Superior temporal gyrus (tissue), 1 donor: ENCODE data around the gene ACSM2B.
"Not testable (repeated sequence)": the region's sequence is repeated elsewhere in the genome, so short reads cannot be mapped to it uniquely, and the experiment has no call there.

Experiments
- DNase-seq: peaks from one replicate; pipeline ENCODE4 v3.0.0-alpha.2; 2016; ENCODE audit errors: extremely low spot score

Gene ACSM2B

GRCh38 chr16:20595694-20596093 is 19.5 kb upstream of the ACSM2B start:
- not testable (repeated sequence) for DNase-seq

GRCh38 chr16:20595068-20595467 is 18.9 kb upstream of the ACSM2B start:
- not testable (repeated sequence) for DNase-seq

- not testable (repeated sequence) for DNase-seq
Measured at GRCh38 chr16:20592780-20593179, 16.6 kb upstream of the ACSM2B start.

GRCh38 chr16:20589486-20589885 is 13.3 kb upstream of the ACSM2B start:
- not testable (repeated sequence) for DNase-seq

- not testable (repeated sequence) for DNase-seq
Measured at GRCh38 chr16:20587645-20588074, 11.5 kb upstream of the ACSM2B start.

- DNase-seq, result not testable (repeated sequence)
Measured at GRCh38 chr16:20586716-20587115, 10.5 kb upstream of the ACSM2B start.

GRCh38 chr16:20586112-20586511 is 9.9 kb upstream of the ACSM2B start:
- not testable (repeated sequence) for DNase-seq

- DNase-seq, result not testable (repeated sequence)
Measured at GRCh38 chr16:20580487-20581259, 4.5 kb upstream of the ACSM2B start.

GRCh38 chr16:20578091-20578490 is 1.9 kb upstream of the ACSM2B start:
- not testable (repeated sequence) for DNase-seq

GRCh38 chr16:20569117-20569651 is 7.0 kb downstream of the ACSM2B start:
- not testable (repeated sequence) for DNase-seq

- DNase-seq, result no peak
Measured at GRCh38 chr16:20568404-20568803, 7.8 kb downstream of the ACSM2B start.

GRCh38 chr16:20566864-20567263 is 9.3 kb downstream of the ACSM2B start:
- DNase-seq, result no peak

- DNase-seq, result not testable (repeated sequence)
Measured at GRCh38 chr16:20565334-20565733, 10.8 kb downstream of the ACSM2B start.

- DNase-seq, result not testable (repeated sequence)
Measured at GRCh38 chr16:20564218-20564617, 11.9 kb downstream of the ACSM2B start.

- not testable (repeated sequence) for DNase-seq
Measured at GRCh38 chr16:20555628-20556027, 20.5 kb downstream of the ACSM2B start.

- not testable (repeated sequence) for DNase-seq
Measured at GRCh38 chr16:20554689-20555088, 21.5 kb downstream of the ACSM2B start.

GRCh38 chr16:20553493-20553892 is 22.7 kb downstream of the ACSM2B start:
- DNase-seq, result not testable (repeated sequence)

- DNase-seq, result not testable (repeated sequence)
Measured at GRCh38 chr16:20546951-20547350, 29.2 kb downstream of the ACSM2B start.

- DNase-seq, result not testable (repeated sequence)
Measured at GRCh38 chr16:20546278-20546853, 29.8 kb downstream of the ACSM2B start.

GRCh38 chr16:20540603-20541316 is 35.4 kb downstream of the ACSM2B start:
- not testable (repeated sequence) for DNase-seq

- no peak for DNase-seq
Measured at GRCh38 chr16:20538687-20539086, 37.5 kb downstream of the ACSM2B start.

- no peak for DNase-seq
Measured at GRCh38 chr16:20538181-20538580, 38.0 kb downstream of the ACSM2B start.
